GM12892 (cell line): ENCODE results near the gene CIAO2A.

Experiments used
- POLR2A ChIP-seq: IDR thresholded peaks from 2 replicates; pipeline ENCODE4 v1.6.1; 2011; ENCODE audit warnings: low read depth, low read length, control low read depth
- POLR2AphosphoS5 ChIP-seq: IDR thresholded peaks from 2 replicates; pipeline ENCODE4 v1.6.1; 2011; ENCODE audit warnings: low read depth, low read length, control low read depth
- TAF1 ChIP-seq: IDR thresholded peaks from 2 replicates; pipeline ENCODE4 v1.6.1; 2011; ENCODE audit warnings: low read depth, mild to moderate bottlenecking, control low read depth, low read length, borderline replicate concordance

DNA sequence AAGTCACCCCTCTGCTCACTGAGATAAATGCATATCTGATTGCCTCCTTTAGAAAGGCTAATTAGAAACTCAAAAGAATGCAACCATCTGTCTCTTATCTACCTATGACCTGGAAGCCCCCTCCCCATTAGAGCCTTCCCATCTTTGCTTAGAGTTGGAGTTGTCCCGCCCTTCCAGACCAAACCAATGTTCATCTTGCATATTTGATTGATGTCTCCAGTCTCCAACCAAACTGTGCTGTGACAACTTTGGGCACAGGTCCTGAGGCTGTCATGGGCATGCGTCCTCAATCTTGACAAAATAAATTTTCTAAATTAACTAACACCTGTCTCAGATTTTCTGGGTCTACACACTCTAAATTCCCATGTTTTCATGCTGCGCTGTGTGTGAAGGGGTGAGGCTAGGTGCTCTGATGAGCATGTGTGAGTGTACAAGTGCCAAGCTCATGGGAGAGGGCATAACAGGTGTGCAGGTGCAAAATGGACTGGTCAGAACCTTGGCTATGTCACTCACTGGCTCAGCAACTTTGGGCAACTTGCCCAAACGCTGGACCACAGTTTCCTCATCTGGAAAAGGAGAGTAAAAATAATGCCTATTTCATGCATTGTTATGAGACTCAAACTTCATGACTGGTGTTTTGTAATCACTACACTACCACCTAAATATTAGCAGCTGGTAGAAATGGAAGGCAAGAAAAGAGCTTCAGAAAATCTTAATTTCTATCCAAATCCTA is 54.6 kb downstream of the CIAO2A start:
- TF ChIP-seq POLR2AphosphoS5 (no peak), TAF1 (no peak), POLR2A (no peak)
